Fibroblast of lung (primary cell): ENCODE results near the gene C12orf42. TPM values are rescaled to one million over a fixed set of nuclear protein-coding genes. Genes with fewer than 3 reads are reported as not detected.

Experiments
- DNase-seq, 2 donors: peaks; one replicate each; pipeline versions ENCODE4 v3.0.0 to v3.0.0-alpha.2; 2010; ENCODE audit warnings: low read depth in 2 of 2
- H2AFZ ChIP-seq: 2 replicates; pipeline ENCODE4 v1.5.1; 2012; ENCODE audit warnings: low read length, control low read depth, inconsistent platforms
- H3K27ac ChIP-seq: 2 replicates; pipeline ENCODE4 v1.5.1; 2011; ENCODE audit warnings: low read length, control low read depth; ENCODE audit not compliant: insufficient read depth
- H3K27me3 ChIP-seq: 2 replicates; pipeline ENCODE4 v1.5.1; 2011; ENCODE audit warnings: mild to moderate bottlenecking, low read length; ENCODE audit not compliant: control insufficient read depth, insufficient read depth
- H3K36me3 ChIP-seq: 2 replicates; pipeline ENCODE4 v1.5.1; 2011; ENCODE audit warnings: low read length; ENCODE audit not compliant: control insufficient read depth, insufficient read depth
- H3K4me1 ChIP-seq: 2 replicates; pipeline ENCODE4 v1.5.1; 2011; ENCODE audit warnings: low read length; ENCODE audit not compliant: control insufficient read depth, insufficient read depth; ENCODE audit errors: extremely low read depth
- H3K4me2 ChIP-seq: 2 replicates; pipeline ENCODE4 v1.5.1; 2011; ENCODE audit warnings: low read length, control low read depth; ENCODE audit not compliant: insufficient read depth; ENCODE audit errors: extremely low read depth
- H3K4me3 ChIP-seq, 4 experiments: fragments of 200-600 bp in 1 of 4; sonication (generic) in 1 of 4; replicated peaks in 1 of 4; 2 replicates each; pipeline ENCODE4 v1.5.1; 2011 to 2016; ENCODE audit warnings: low read length in 4 of 4, low read depth in 3 of 4, mild to moderate bottlenecking in 3 of 4, control low read depth in 2 of 4, inconsistent platforms in 1 of 4, mixed read lengths in 1 of 4; ENCODE audit not compliant: insufficient read depth in 1 of 4; ENCODE audit errors: control extremely low read depth in 1 of 4
- H3K79me2 ChIP-seq: 2 replicates; pipeline ENCODE4 v1.5.1; 2012; ENCODE audit warnings: mild to moderate bottlenecking, low read length, inconsistent platforms; ENCODE audit not compliant: control insufficient read depth, insufficient read depth
- H3K9ac ChIP-seq: 2 replicates; pipeline ENCODE4 v1.5.1; 2011; ENCODE audit warnings: mild to moderate bottlenecking, low read length, control low read depth; ENCODE audit not compliant: insufficient read depth
- H3K9me3 ChIP-seq: 2 replicates; pipeline ENCODE4 v1.5.1; 2012; ENCODE audit warnings: low read depth, low read length; ENCODE audit not compliant: control insufficient read depth, insufficient read depth
- H4K20me1 ChIP-seq: 2 replicates; pipeline ENCODE4 v1.5.1; 2011; ENCODE audit warnings: low read length; ENCODE audit not compliant: control insufficient read depth, insufficient read depth; ENCODE audit errors: extremely low read depth
- EZH2 ChIP-seq: IDR thresholded peaks from 2 replicates; pipeline ENCODE4 v1.5.1; 2012; ENCODE audit warnings: low read length, control low read depth, mild to moderate bottlenecking; ENCODE audit errors: missing control alignments
- polyA plus RNA-seq, 2 donors: library from polyadenylated mRNA; depleted of rRNA in 1 of 2; stranded (reverse) in 1 of 2; unstranded in 1 of 2; fragments of >200 nt; gene quantifications; 2 replicates each; pipeline ENCODE4 v1.2.1, GENCODE V29; 2011 to 2012; ENCODE audit warnings: missing spikeins in 1 of 2
- total RNA-seq: library from RNA; depleted of rRNA; stranded (reverse); fragments of >200 nt; gene quantifications from 2 replicates; pipeline ENCODE4 v1.2.1, GENCODE V29; 2014
- TF ChIP-seq, protein P1 (sequence below), 2 donors: IDR thresholded peaks in 1 of 2; conservative IDR thresholded peaks in 1 of 2; 1 replicate in 1 of 2; 2 replicates in 1 of 2; pipeline ENCODE4 v1.5.1; 2011 to 2012; ENCODE audit warnings: low read length in 2 of 2, control low read depth in 1 of 2, inconsistent platforms in 1 of 2, low read depth in 1 of 2, mild to moderate bottlenecking in 1 of 2

The C12orf42 gene
- total and polyA plus RNA-seq, 2 donors (not counting 1 experiment from before 2014, with no cell fraction given) = not detected

DNA sequence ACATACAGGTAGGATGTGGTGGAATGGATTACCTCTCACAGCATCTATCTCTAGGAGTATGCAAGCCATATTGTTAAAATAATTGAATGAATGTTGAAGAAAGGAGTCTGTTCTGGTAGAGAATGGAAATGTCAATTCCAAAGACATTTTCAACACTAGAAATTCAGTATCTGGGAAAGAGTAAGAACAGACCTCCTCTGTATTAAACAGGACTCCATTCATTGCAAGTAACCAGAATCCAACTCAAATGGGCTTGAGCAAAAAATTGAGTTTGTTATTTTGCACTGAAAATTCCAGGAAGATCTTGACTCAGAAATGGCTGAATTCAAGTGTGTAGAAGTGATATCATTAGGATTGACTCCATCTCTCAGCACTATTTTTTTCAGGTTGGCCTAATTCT, 168.1 kb downstream of the C12orf42 start:
- Histone ChIP-seq H3K9me3 (no peaks in the 10 kb centered on the region), H2AFZ (no peak overlapping the region), H3K4me1 (no peaks in the 10 kb centered on the region), H3K79me2 (no peaks in the 10 kb centered on the region), H3K36me3 (no peaks in the 10 kb centered on the region), H3K9ac (no peak overlapping the region), H4K20me1 (no peaks in the 10 kb centered on the region), H3K27me3 (no peaks in the 10 kb centered on the region), H3K4me3 (no peak overlapping the region), H3K4me2 (no peak overlapping the region), H3K27ac (no peak overlapping the region)
- no peak for DNase-seq
- no peak for TF ChIP-seq EZH2
- TF ChIP-seq, protein P1, sequence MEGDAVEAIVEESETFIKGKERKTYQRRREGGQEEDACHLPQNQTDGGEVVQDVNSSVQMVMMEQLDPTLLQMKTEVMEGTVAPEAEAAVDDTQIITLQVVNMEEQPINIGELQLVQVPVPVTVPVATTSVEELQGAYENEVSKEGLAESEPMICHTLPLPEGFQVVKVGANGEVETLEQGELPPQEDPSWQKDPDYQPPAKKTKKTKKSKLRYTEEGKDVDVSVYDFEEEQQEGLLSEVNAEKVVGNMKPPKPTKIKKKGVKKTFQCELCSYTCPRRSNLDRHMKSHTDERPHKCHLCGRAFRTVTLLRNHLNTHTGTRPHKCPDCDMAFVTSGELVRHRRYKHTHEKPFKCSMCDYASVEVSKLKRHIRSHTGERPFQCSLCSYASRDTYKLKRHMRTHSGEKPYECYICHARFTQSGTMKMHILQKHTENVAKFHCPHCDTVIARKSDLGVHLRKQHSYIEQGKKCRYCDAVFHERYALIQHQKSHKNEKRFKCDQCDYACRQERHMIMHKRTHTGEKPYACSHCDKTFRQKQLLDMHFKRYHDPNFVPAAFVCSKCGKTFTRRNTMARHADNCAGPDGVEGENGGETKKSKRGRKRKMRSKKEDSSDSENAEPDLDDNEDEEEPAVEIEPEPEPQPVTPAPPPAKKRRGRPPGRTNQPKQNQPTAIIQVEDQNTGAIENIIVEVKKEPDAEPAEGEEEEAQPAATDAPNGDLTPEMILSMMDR (conservative IDR thresholded peaks at IDR 0.05 in 1 of 2, IDR thresholded peaks at IDR 0.05 in 1 of 2; ENCODE audit: low read depth in 1 of 2, low read length in 2 of 2) = no peak

GRCh38 chr12:103326190-103326589, 169.6 kb downstream of the C12orf42 start:
- DNase-seq = no peak
- H4K20me1 ChIP-seq = no peaks in the 10 kb centered on the region
- H2AFZ ChIP-seq = no peak overlapping the region
- no peak for TF ChIP-seq EZH2
- TF ChIP-seq, protein P1 (conservative IDR thresholded peaks at IDR 0.05 in 1 of 2, IDR thresholded peaks at IDR 0.05 in 1 of 2; ENCODE audit: low read depth in 1 of 2, low read length in 2 of 2) = no peak
- H3K9me3 ChIP-seq = no peaks in the 10 kb centered on the region
- no peaks in the 10 kb centered on the region for H3K79me2 ChIP-seq
- H3K4me3 ChIP-seq = no peak overlapping the region
- no peak overlapping the region for H3K4me2 ChIP-seq
- no peak overlapping the region for H3K27ac ChIP-seq
- H3K36me3 ChIP-seq = no peaks in the 10 kb centered on the region
- H3K27me3 ChIP-seq = no peaks in the 10 kb centered on the region
- no peak overlapping the region for H3K9ac ChIP-seq
- no peaks in the 10 kb centered on the region for H3K4me1 ChIP-seq

DNA sequence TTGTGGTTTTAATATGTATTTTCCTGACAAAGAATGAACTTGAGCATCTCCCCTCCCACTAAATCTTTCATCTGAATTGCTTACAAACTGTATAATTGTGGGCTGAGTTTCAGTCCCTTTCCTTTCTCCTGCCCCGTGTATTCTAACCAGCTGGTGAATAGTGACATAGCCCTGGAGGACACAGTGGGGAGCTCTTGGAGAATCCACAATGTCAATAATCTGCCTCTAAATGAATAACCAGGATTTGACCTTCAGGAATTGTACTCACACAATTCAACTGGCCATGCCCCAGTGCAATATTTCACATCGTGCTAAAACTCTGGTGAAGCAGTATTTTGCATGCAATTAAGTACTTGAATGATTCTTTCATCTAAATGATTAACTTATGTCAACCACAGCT, 177.2 kb downstream of the C12orf42 start:
- TF ChIP-seq, protein P1 (conservative IDR thresholded peaks at IDR 0.05 in 1 of 2, IDR thresholded peaks at IDR 0.05 in 1 of 2; ENCODE audit: low read depth in 1 of 2, low read length in 2 of 2) = no peak
- TF ChIP-seq EZH2 = no peak
- Histone ChIP-seq H3K9me3 (no peaks in the 10 kb centered on the region), H3K9ac (no peak overlapping the region), H3K27ac (no peak overlapping the region), H3K4me3 (no peak overlapping the region), H3K4me1 (no peaks in the 10 kb centered on the region), H3K4me2 (no peak overlapping the region), H3K79me2 (no peaks in the 10 kb centered on the region), H3K36me3 (no peaks in the 10 kb centered on the region), H3K27me3 (no peaks in the 10 kb centered on the region), H4K20me1 (no peaks in the 10 kb centered on the region), H2AFZ (no peak overlapping the region)
- DNase-seq = no peak
